IMR-90 (cell line): ENCODE results near the gene PLCB3. TPM values are rescaled to one million over a fixed set of nuclear protein-coding genes. Genes with fewer than 3 reads are reported as not detected.

ENCODE experiments used
- ATAC-seq: fragments of 200-7000 bp; cut with Tn5 transposase; 2 replicates; pipeline ENCODE4 v1.9.1; 2020; ENCODE audit warnings: low read depth, mild to moderate bottlenecking, moderate library complexity
- BruUV-seq: library from RNA; stranded (reverse); fragments of 400-500 nt; replicated peaks from 2 replicates; lab custom pipeline; 2021; lab: Mats Ljungman, UMichigan
- CTCF ChIA-PET: fragments of 300-600 bp; formaldehyde crosslinking; extraction: SDS; loops from one replicate; lab custom pipeline; 2021; ENCODE audit warnings: antibody characterized with exemption; lab: Yijun Ruan, JAX
- POLR2A ChIA-PET: fragments of 300-600 bp; sonication (Branson Sonifier 250); formaldehyde crosslinking; loops from one replicate; lab custom pipeline; 2022; ENCODE audit warnings: antibody characterized with exemption; ENCODE audit not compliant: unreplicated experiment; lab: Charles Lee
- DNase-seq: peaks from one replicate; pipeline ENCODE4 v3.0.0; 2013
- H2AFZ ChIP-seq: replicated peaks from 2 replicates; pipeline ENCODE3; 2013; ENCODE audit warnings: low read length, mild to moderate bottlenecking; ENCODE audit not compliant: poor library complexity
- H2AK5ac ChIP-seq: 2 replicates; pipeline ENCODE4 v1.6.1; 2013; ENCODE audit warnings: low read depth, low read length, inconsistent platforms
- H2AK9ac ChIP-seq: replicated peaks from 2 replicates; pipeline ENCODE3; 2013; ENCODE audit warnings: mild to moderate bottlenecking, low read depth, low read length, moderate library complexity; ENCODE audit not compliant: poor library complexity
- H2BK120ac ChIP-seq: 2 replicates; pipeline ENCODE4 v1.6.1; 2013; ENCODE audit warnings: low read depth, low read length, inconsistent platforms
- H2BK15ac ChIP-seq: 3 replicates; pipeline ENCODE4 v1.6.1; 2013; ENCODE audit warnings: low read depth, low read length, inconsistent platforms
- H2BK20ac ChIP-seq: 2 replicates; pipeline ENCODE4 v1.6.1; 2013; ENCODE audit warnings: low read depth, mild to moderate bottlenecking, inconsistent platforms, low read length, moderate library complexity
- H2BK5ac ChIP-seq: 2 replicates; pipeline ENCODE4 v1.6.1; 2013; ENCODE audit warnings: mild to moderate bottlenecking, low read depth, low read length, inconsistent platforms; ENCODE audit not compliant: poor library complexity, severe bottlenecking
- H3K14ac ChIP-seq: replicated peaks from 2 replicates; pipeline ENCODE4 v1.6.1; 2013; ENCODE audit warnings: low read depth, low read length, inconsistent platforms
- H3K18ac ChIP-seq: 2 replicates; pipeline ENCODE4 v1.6.1; 2013; ENCODE audit warnings: low read depth, low read length, control low read depth
- H3K23ac ChIP-seq: 2 replicates; pipeline ENCODE4 v1.6.1; 2013; ENCODE audit warnings: low read depth, low read length, inconsistent platforms
- H3K27ac ChIP-seq: 2 replicates; pipeline ENCODE4 v1.5.1; 2013; ENCODE audit warnings: mild to moderate bottlenecking, control low read depth, low read length; ENCODE audit not compliant: insufficient read depth
- H3K27me3 ChIP-seq: 2 replicates; pipeline ENCODE4 v1.6.1; 2013; ENCODE audit warnings: low read length; ENCODE audit not compliant: control insufficient read depth, insufficient read depth
- H3K36me3 ChIP-seq: 2 replicates; pipeline ENCODE4 v1.6.1; 2013; ENCODE audit warnings: low read length, mixed read lengths; ENCODE audit not compliant: control insufficient read depth, insufficient read depth
- H3K4ac ChIP-seq: 2 replicates; pipeline ENCODE4 v1.6.1; 2013; ENCODE audit warnings: low read depth, low read length, inconsistent platforms
- H3K4me1 ChIP-seq: 2 replicates; pipeline ENCODE4 v1.6.1; 2013; ENCODE audit warnings: low read length, mixed read lengths; ENCODE audit not compliant: control insufficient read depth, insufficient read depth
- H3K4me2 ChIP-seq: 2 replicates; pipeline ENCODE4 v1.6.1; 2013; ENCODE audit warnings: low read depth, mild to moderate bottlenecking, control low read depth, low read length, moderate library complexity
- H3K4me3 ChIP-seq: 2 replicates; pipeline ENCODE4 v1.5.1; 2013; ENCODE audit warnings: low read depth, mild to moderate bottlenecking, control low read depth, low read length, moderate library complexity; ENCODE audit not compliant: insufficient read depth
- H3K56ac ChIP-seq: 2 replicates; pipeline ENCODE4 v1.6.1; 2013; ENCODE audit warnings: low read length, inconsistent platforms; ENCODE audit not compliant: insufficient read depth; ENCODE audit errors: extremely low read depth
- H3K79me1 ChIP-seq, 2 experiments: 2 replicates each; pipeline ENCODE4 v1.6.1; 2013; ENCODE audit warnings: low read length in 2 of 2, inconsistent platforms in 1 of 2, low read depth in 1 of 2
- H3K9ac ChIP-seq: 2 replicates; pipeline ENCODE4 v1.6.1; 2013; ENCODE audit warnings: low read depth, low read length, control low read depth
- H3K9me1 ChIP-seq: 2 replicates; pipeline ENCODE4 v1.6.1; 2013; ENCODE audit warnings: low read length, inconsistent platforms; ENCODE audit not compliant: insufficient read depth
- H3K9me3 ChIP-seq: 2 replicates; pipeline ENCODE4 v1.6.1; 2013; ENCODE audit warnings: low read length; ENCODE audit not compliant: control insufficient read depth, insufficient read depth
- H4K20me1 ChIP-seq: 2 replicates; pipeline ENCODE4 v1.6.1; 2013; ENCODE audit warnings: low read length, inconsistent platforms; ENCODE audit not compliant: insufficient read depth
- H4K5ac ChIP-seq: 2 replicates; pipeline ENCODE4 v1.6.1; 2013; ENCODE audit warnings: mild to moderate bottlenecking, low read depth, low read length, control low read depth
- H4K8ac ChIP-seq, 2 experiments: 2 replicates each; pipeline ENCODE4 v1.6.1; 2013; ENCODE audit warnings: low read depth in 2 of 2, low read length in 2 of 2, control low read depth in 1 of 2, inconsistent platforms in 1 of 2
- H4K91ac ChIP-seq: 2 replicates; pipeline ENCODE4 v1.6.1; 2013; ENCODE audit warnings: low read depth, low read length, inconsistent platforms; ENCODE audit not compliant: insufficient read depth
- BHLHE40 ChIP-seq: fragments of 150-350 bp; IDR thresholded peaks from 2 replicates; pipeline ENCODE4 v1.6.1; 2016; ENCODE audit warnings: mild to moderate bottlenecking, low read depth, low read length
- CEBPB ChIP-seq: IDR thresholded peaks from 2 replicates; pipeline ENCODE4 v1.6.1; 2012; ENCODE audit warnings: low read depth, low read length, improper control_type of control experiment
- CHD1 ChIP-seq: IDR thresholded peaks from 2 replicates; pipeline ENCODE4 v1.6.1; 2012; ENCODE audit warnings: low read depth, low read length, improper control_type of control experiment
- CTCF ChIP-seq: conservative IDR thresholded peaks from 2 replicates; pipeline ENCODE4 v1.5.1; 2012; ENCODE audit warnings: mild to moderate bottlenecking, low read depth, low read length, improper control_type of control experiment
- ELK1 ChIP-seq: fragments of 150-350 bp; IDR thresholded peaks from 2 replicates; pipeline ENCODE4 v1.6.1; 2016; ENCODE audit warnings: low read depth, mild to moderate bottlenecking, low read length, moderate library complexity, borderline replicate concordance
- FOS ChIP-seq: fragments of 150-350 bp; IDR thresholded peaks from 2 replicates; pipeline ENCODE4 v1.6.1; 2016; ENCODE audit warnings: low read depth, low read length
- MAFK ChIP-seq: IDR thresholded peaks from 2 replicates; pipeline ENCODE4 v1.6.1; 2012; ENCODE audit warnings: low read depth, low read length, improper control_type of control experiment
- MAZ ChIP-seq: IDR thresholded peaks from 2 replicates; pipeline ENCODE4 v1.6.1; 2012; ENCODE audit warnings: low read depth, mild to moderate bottlenecking, low read length, improper control_type of control experiment, moderate library complexity, borderline replicate concordance
- MXI1 ChIP-seq: IDR thresholded peaks from 2 replicates; pipeline ENCODE4 v1.6.1; 2012; ENCODE audit warnings: low read depth, mild to moderate bottlenecking, low read length, moderate library complexity, borderline replicate concordance
- NFE2L2 ChIP-seq: fragments of 150-350 bp; IDR thresholded peaks from 2 replicates; pipeline ENCODE4 v1.6.1; 2016; ENCODE audit warnings: low read depth, mild to moderate bottlenecking, low read length
- POLR2A ChIP-seq: IDR thresholded peaks from 2 replicates; pipeline ENCODE4 v1.6.1; 2012; ENCODE audit warnings: mild to moderate bottlenecking, low read depth, low read length
- RAD21 ChIP-seq: IDR thresholded peaks from 2 replicates; pipeline ENCODE4 v1.6.1; 2012; ENCODE audit warnings: low read length, improper control_type of control experiment
- RFX5 ChIP-seq: IDR thresholded peaks from 2 replicates; pipeline ENCODE4 v1.8.0; 2012; ENCODE audit warnings: low read depth, mild to moderate bottlenecking, low read length, moderate library complexity
- SMC3 ChIP-seq: fragments of 150-350 bp; IDR thresholded peaks from 2 replicates; pipeline ENCODE4 v1.6.1; 2016; ENCODE audit warnings: low read depth, mild to moderate bottlenecking, antibody characterized with exemption, low read length, moderate library complexity
- WGBS, 2 experiments: methylation state at CpG; one replicate each; pipeline versions ENCODE4 v1.1.5 to v1.1.7; 2013; ENCODE audit warnings: missing lambda C conversion rate in 2 of 2; ENCODE audit not compliant: insufficient read length in 1 of 2; ENCODE audit errors: extremely low coverage in 2 of 2; 5-methylcytosine and 5-hydroxymethylcytosine counted together
- dilution Hi-C: fragments of 300-500 bp; cut with HindIII; formaldehyde crosslinking; loops from one replicate; pipeline ENCODE4 v1.14.3; 2018; ENCODE audit warnings: low sequenced_read_pairs; ENCODE audit not compliant: unreplicated experiment
- in situ Hi-C: fragments of 300-500 bp; cut with MboI; formaldehyde crosslinking; loops from 3 replicates; pipeline ENCODE4 v1.14.3; 2019; ENCODE audit warnings: low sequenced_read_pairs, inconsistent platforms, mixed read lengths
- intact Hi-C: fragments of 100-400 bp; cut with micrococcal nuclease; formaldehyde crosslinking; loops from 2 replicates; pipeline ENCODE4 v1.10.0; 2022
- polyA plus RNA-seq, 3 experiments: library from polyadenylated mRNA; depleted of rRNA; stranded (reverse); fragments of >200 nt; gene quantifications; 2 replicates each; pipeline ENCODE4 v1.2.3, GENCODE V29; 2012; ENCODE audit warnings: low replicate concordance in 1 of 3
- total RNA-seq: library from RNA; depleted of rRNA; stranded (reverse); fragments of >200 nt; gene quantifications from 2 replicates; pipeline ENCODE4 v1.2.3, GENCODE V29; 2012
- TF ChIP-seq, protein P1 (sequence below): fragments of 150-350 bp; IDR thresholded peaks from 2 replicates; pipeline ENCODE4 v1.6.1; 2017; ENCODE audit warnings: mild to moderate bottlenecking, antibody characterized with exemption, low read length, low read depth

PLCB3 gene
- total and polyA plus RNA-seq, 2 of the 4 experiments (the other 2 are of a cell fraction): 23.9 to 24.9 TPM

DNA sequence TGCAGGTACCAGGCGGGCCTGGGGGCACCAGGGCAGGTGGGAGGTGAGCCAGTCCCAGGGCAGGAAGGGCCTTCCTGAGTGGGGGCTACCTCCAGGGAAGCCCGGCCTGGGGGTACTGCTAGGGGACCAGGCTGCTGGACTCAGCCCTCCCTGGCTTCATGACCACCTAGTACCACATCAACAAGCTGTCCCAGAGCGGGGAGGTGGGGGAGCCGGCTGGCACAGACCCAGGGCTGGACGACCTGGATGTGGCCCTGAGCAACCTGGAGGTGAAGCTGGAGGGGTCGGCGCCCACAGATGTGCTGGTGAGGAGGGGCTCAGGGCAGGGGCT is 32.0 kb upstream of the PLCB3 start:
- CTCF ChIA-PET: no interaction called here
- WGBS, 2 experiments: 100% methylated on average over 1 of the region's 7 CpGs; no CpG with 5 or more reads in 1 of the 2 experiments

More for the DNA sequence above, 32.0 kb upstream of the PLCB3 start:
- H2BK15ac ChIP-seq: no peak overlapping the region
- H3K4me3 ChIP-seq: no peak overlapping the region
- BruUV-seq: no TSS peak
- no peaks in the 10 kb centered on the region for H4K20me1 ChIP-seq
- no peak overlapping the region for H3K14ac ChIP-seq
- intact Hi-C loops: no loop called here
- no peak overlapping the region for H3K4me2 ChIP-seq
- TF ChIP-seq FOS (no peak), POLR2A (no peak), CHD1 (no peak), SMC3 (no peak), CTCF (no peak), ELK1 (no peak), RAD21 (no peak), NFE2L2 (no peak), BHLHE40 (no peak), MAFK (no peak), MXI1 (no peak), MAZ (no peak), RFX5 (no peak), CEBPB (no peak)
- TF ChIP-seq, protein P1, sequence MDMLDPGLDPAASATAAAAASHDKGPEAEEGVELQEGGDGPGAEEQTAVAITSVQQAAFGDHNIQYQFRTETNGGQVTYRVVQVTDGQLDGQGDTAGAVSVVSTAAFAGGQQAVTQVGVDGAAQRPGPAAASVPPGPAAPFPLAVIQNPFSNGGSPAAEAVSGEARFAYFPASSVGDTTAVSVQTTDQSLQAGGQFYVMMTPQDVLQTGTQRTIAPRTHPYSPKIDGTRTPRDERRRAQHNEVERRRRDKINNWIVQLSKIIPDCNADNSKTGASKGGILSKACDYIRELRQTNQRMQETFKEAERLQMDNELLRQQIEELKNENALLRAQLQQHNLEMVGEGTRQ: no peak
- POLR2A ChIA-PET: no interaction called here
- no peak overlapping the region for H3K9ac ChIP-seq
- H3K36me3 ChIP-seq: peaks cover 5% of the 10 kb centered on the region
- H4K5ac ChIP-seq: no peak overlapping the region
- in situ Hi-C loops: no loop called here
- no peak overlapping the region for H3K56ac ChIP-seq
- no peak overlapping the region for H3K27ac ChIP-seq
- H3K18ac ChIP-seq: no peak overlapping the region
- no peaks in the 10 kb centered on the region for H3K27me3 ChIP-seq
- H2AK9ac ChIP-seq: no peak overlapping the region
- no peak overlapping the region for H4K91ac ChIP-seq
- no peak overlapping the region for H2AFZ ChIP-seq
- dilution Hi-C loops: no loop called here
- H3K4ac ChIP-seq: no peak overlapping the region
- 0 out of 2 replicates have a peak, but pooled peaks cover 6% of the 10 kb centered on the region for H3K9me1 ChIP-seq
- no peaks in the 10 kb centered on the region for H3K4me1 ChIP-seq
- no peaks in the 10 kb centered on the region for H3K9me3 ChIP-seq
- no peak overlapping the region for H4K8ac ChIP-seq
- H2BK120ac ChIP-seq: no peak overlapping the region
- H3K23ac ChIP-seq: no peak overlapping the region
- DNase-seq: no peak
- H3K79me1 ChIP-seq: peaks cover 4 to 6% of the 10 kb centered on the region in 2 experiments; a peak in 2 of 4 replicates
- no peak overlapping the region for H2BK5ac ChIP-seq
- no peak overlapping the region for H2BK20ac ChIP-seq
- no peak for ATAC-seq
- no peak overlapping the region for H2AK5ac ChIP-seq
